ENCODE data around the gene GRAMD4.
A peak's percentile ranks its signal among the peaks of the same experiment; 100 is the strongest.

Gene GRAMD4

DNA sequence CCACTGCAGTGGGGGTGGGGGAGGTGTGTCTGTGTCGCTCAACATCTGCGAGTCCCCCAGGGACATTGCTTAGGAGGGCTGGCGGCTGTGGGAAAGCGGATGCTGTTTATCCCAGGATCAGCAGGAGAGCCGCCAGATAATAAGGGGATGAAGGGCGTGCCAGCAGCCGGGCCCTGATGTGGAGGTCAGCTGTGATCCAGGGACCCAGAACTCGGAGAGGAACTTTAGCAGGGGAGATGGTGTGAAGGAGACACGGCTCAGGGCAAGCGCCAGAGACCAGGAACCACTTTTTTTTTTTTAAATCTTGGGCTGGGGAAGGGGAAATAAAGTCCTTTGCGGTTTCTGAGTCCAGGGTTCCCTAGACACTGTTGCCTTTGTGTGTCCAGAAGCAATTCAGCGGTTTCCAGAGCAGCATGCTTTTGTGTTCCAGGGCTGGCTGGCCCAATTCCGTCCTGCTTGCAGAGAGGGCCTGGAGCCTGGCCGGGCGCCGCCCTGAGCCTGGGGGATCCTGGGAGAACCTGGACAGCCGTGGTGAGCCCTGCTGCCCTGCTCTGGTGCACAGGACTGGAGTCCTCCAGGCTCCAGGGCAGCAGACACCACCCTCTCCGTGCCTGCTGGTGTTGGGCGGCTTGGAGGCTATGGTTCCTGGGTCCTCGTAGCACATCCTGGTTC is at the start of gene GRAMD4:
GRAMD4 (plus strand) TSS at position 557 of the 672 bp plus-strand sequence. CDS start 6,414 bp downstream, outside the sequence.
- peak; percentile 86 for DNase-seq (ENCODE audit: low spot score)

- DNase-seq (ENCODE audit: low spot score): no peak
Measured at GRCh38 chr22:46571642-46572250, 48.4 kb upstream of the GRAMD4 start.

GRCh38 chr22:46572911-46573780 is 47.0 kb upstream of the GRAMD4 start:
- no peak for DNase-seq (ENCODE audit: low spot score)

GRCh38 chr22:46573781-46574437 is 46.3 kb upstream of the GRAMD4 start:
- no peak for DNase-seq (ENCODE audit: low spot score)

GRCh38 chr22:46574438-46574992 is 45.7 kb upstream of the GRAMD4 start:
- no peak for DNase-seq (ENCODE audit: low spot score)

DNA sequence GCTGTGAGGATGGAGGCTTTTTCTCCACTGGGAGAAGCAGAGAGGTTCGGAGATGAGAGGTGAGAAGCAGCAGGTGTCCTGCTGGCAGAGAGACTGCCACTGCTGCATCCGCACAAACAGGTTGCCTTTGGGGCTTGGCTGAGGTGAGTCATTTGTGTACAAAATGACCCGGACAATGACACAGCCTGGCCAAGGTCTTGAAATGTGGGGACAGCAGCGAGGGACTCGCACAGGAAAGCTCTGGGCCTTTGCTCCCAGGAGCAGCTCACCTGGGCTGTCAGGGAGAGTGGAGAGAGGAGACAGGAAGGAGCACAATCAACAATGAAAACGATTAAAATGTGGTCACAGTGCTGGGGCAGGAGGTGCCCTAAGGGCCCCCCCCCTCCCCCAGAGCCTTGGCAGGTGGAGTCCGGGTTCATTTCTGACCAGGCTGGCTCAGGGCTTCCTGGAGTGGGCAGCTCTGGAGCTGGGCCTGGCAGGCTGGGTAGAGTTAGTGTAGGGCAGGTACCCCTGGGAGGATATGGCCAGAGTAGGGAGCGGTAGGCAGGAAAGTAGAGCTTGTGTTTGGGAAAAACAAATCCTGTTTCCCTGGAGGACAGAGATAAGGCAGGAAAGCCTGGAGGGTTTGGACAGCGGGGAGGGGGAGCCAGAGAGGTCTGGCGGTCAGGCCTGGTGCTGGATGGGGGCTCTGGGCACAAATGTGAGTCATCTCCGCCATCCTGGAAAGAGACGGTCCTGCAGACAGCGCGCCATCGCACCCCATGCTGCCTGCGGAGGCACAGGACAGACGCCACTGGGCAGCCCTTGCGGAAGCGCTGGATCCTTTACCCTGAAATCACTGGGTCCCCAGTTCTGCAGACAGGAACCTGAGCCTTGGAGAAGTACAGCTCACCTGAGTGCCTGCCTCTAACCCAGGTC is 44.9 kb upstream of the GRAMD4 start:
- DNase-seq (ENCODE audit: low spot score): no peak

DNA sequence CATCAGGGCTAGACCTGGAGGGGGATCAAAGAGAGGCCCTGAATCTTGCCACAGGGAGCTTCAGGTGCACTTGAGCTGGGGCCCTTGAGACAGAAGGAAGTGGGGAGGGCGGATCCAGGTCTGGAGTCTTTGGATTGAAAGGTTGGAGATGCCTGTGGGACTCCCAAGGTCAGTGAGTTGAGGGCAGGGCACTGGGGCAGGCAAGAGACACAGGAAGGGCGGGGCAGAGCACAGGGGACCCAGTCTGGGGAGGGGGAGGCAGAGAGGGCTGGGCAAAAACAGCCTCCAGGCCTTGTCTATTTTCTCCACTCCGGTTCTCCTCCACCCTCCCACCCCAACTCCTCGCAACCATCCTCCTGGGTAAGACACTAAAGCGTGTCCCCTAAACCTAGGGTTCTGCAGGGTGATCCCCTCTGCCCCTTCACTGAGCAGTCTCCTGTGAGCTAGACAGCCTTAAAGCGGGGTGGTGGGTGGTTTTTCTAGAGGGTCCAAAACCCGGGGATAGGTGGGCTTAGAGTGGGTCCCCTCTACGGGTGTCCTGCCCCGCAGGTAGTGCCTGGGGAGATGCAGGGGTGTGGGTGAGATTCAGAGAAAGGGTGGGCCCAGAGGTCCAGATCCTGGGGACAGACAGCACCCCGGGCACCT is 44.2 kb upstream of the GRAMD4 start:
- DNase-seq (ENCODE audit: low spot score): no peak

DNA sequence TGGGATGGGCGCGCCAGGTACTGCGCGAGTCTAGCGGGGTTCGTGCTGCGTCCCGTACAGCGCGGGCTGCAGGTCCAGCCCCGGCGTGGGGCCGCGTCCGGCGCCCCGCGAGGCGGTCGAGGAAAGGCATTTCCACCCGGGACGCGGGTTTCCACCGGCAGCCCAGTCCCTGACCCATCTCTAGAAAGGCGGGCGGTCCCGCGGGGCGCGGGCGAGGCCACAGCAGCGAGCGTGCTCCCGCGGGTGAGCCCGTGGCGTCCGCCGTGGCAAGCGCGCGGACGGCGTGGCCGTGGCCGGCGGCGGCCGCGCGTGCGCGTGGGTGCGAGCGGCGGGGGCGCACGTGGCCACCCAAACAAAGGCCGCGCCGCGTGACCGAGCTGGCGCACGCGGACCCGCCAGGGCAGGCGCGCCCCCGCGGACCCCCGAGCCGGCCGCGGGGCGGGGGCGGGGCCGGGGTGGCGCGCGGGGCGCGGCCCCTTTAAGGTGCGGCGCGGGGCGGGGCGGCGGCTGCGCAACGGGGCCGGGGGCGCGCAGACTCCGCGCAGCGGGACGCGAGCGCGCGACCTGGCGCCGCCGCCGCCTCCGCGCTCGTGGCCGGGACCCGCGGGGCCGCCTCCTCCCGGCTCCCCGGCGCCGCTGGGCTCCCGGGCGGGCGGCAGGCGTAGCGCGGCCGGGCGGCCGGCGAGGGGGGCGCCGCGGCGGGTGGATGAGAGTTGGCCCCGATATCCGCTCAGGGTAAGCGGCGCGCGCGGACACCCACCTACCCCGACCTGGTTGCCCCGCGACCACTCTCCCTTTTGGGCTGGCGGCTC is 43.4 kb upstream of the GRAMD4 start:
- DNase-seq (ENCODE audit: low spot score): peak; percentile 39

DNA sequence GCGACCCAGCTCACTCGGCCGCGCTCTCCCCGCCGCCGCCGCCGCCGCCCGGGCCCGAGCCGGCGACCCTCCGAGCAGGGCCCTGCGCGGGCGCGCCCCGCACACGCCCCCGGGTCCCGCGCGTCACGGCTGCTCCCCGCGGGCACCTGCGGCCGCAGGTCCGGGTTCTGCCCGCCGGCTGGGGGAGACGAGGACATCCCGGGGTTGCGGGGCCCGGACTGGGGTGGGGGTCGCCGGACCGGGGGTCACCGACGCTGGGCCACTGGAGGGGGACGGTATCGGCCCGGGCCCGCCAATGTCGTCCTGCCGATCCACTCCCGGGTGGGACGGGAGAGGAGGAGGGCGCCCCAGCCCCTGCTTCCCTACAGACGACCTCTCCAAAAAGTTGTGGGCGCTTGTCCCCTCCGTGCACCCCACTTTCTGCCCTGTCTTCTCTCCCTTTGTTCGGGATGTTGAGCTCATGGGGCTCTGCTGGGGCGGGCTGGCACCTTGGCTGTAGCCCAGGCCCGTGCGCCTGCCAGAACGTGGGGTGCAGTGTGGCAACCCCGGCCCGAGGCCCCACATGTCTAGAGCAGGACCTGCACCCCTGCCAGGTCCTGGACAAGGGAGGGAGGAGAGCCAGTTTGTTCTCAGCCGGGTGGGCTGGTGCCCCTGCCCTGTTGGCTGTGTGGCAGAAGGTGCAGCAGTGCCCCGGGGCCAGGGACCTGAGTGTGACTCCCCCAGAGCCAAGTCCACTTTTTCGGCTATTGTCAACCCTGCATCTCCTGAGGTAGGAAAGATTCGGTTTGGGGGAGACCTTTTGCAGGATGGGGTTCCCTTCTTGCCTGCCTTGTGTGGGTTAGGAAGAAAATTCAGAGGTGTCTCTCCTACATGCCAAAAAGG is 42.6 kb upstream of the GRAMD4 start:
- DNase-seq (ENCODE audit: low spot score): no peak

- DNase-seq (ENCODE audit: low spot score): no peak
Measured at GRCh38 chr22:46578251-46578823, 41.8 kb upstream of the GRAMD4 start.

DNA sequence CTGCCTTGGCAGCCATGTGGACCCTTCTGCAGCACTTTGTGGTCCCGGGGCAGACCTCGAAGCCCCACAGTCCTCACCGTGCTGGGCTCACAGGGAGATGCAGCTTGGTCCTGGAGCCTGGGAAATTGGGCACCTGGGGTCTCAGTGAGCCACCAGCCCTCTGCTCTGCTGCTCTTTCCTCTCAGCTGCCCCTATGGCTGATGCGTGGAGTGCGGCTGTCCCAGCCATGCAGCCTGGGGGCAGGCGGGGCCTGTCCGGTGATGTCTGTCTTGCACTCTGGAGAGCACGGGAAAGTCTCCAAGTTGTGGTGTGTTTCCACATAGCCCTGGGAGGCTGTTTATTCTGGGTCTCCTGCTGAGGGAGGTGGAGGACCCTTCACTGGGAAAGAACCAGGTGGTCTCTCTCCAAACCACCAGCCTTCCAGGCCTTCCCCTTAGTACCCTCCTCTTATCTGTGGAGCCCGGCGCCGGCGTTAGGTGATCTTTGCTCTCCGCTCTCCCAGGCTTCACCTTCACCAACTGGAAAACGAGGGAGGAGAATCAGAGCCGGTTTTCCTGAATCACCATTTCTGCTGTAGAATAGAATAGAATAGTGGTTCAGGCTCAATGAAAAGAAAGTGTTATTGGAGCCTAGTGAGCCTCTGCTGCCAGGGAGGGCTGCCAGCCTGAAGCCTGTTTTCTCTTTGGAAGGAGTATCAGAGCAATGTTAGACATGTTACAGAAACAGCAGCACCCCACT is 41.2 kb upstream of the GRAMD4 start:
- DNase-seq (ENCODE audit: low spot score): no peak

GRCh38 chr22:46579751-46580449 is 40.3 kb upstream of the GRAMD4 start:
- no peak for DNase-seq (ENCODE audit: low spot score)

- no peak for DNase-seq (ENCODE audit: low spot score)
Measured at GRCh38 chr22:46580940-46581537, 39.1 kb upstream of the GRAMD4 start.

DNA sequence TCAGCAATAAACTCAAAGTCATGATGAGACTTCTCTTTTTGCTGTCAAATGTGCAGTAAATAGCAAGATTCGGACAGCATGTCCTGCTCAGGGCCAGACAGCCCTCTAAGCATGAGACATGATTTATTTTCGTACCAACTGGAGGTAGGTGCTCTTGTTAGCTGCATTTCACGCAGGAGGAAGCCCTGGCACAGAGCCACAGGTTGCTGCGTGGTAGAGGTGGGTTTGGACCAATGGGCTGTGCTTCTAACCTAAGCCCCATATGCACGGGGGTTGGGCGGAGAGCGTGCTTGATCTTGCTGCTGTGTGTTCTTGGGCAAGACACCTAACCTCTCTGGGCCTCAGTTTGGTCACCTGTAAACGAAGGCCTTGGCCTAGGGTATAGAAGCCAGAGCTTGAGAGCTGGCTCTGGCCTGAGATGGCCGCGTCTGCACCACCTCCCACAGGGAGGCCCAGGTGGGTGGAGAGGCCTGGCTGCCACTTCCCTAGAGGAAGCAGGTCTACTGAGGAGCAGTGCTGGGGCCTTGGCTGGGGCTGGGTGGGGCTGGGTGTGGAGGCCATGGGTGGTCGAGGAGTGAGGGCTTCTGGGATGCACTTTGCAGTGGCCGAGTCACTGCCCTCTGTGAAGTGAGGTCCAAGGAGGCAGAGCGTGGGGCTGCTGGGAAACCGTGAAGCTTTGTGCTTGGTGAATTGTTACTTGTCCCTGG is 38.5 kb upstream of the GRAMD4 start:
- no peak for DNase-seq (ENCODE audit: low spot score)

- DNase-seq (ENCODE audit: low spot score): no peak
Measured at GRCh38 chr22:46582281-46582933, 37.8 kb upstream of the GRAMD4 start.
